ENCODE data around the gene CPN1.
A peak's percentile ranks its signal among the peaks of the same experiment; 100 is the strongest.

Gene CPN1

DNA sequence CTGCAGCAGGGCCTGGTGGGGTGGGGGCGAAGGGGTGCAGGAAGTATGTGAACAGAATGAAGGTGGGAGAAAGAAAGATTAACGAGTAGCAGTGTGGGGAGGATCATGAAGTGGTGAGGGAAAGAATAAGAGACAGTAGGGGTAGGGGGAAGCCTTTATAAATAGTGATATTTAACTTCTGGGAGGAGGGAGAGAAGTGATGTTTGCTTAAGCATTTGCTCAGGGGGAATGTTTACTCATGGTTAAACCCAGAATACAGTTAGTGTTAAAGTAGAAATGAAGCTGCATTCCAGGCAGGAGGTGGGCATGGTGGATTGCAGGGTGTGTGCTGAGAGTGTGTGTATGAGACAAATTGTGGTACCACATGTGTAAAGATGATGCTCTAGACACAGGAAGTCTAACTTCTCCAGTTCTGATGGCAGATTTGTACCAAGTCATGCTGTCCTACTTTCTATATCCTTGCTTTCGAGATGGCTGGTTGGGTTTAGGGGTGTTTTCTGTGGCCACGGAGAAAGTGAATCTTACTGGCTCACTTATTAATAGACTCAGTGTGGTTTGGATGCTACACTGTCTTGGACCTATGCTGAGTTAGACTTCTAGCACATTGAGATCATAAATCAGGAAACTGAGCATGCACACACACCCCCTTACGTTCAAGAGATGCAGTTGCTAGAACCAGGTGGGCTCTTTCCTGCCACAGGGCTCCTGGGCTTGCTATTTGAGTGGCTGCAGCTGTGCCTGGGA, 61.4 kb downstream of the CPN1 start:
- TF ChIP-seq TCF12 (IDR thresholded peaks at IDR 0.05; ENCODE audit: low read depth) (no peak), TAF1 (IDR thresholded peaks at IDR 0.05; ENCODE audit: low read depth) (no peak), CEBPB (IDR thresholded peaks at IDR 0.05) (no peak), TEAD4 (IDR thresholded peaks at IDR 0.05) (no peak), RAD21 (IDR thresholded peaks at IDR 0.05; ENCODE audit: low read depth) (no peak), NFIC (IDR thresholded peaks at IDR 0.05) (no peak), EP300 (IDR thresholded peaks at IDR 0.05; ENCODE audit: borderline replicate concordance) (no peak), FOXM1 (IDR thresholded peaks at IDR 0.05; ENCODE audit: borderline replicate concordance, low read depth) (no peak)

DNA sequence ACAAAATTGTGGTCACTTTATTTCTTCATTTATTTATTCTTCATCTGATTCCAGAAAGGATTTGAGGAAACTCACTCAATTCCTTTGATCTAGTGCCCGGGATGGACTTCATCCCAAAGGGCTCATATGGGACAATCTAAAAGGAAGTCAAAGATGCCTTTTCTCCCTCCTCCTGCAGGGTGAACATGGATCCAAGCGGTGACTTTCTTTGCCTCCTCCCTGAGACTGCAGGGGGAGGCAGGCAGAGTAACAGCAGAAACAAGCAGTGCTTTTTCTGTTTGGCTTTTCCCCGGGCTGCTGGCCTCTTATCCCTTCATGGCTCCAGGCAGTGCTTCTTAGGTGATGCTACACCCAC, 61.9 kb downstream of the CPN1 start:
- TF ChIP-seq EP300 (IDR thresholded peaks at IDR 0.05; ENCODE audit: borderline replicate concordance) = no peak
- TF ChIP-seq REST (IDR thresholded peaks at IDR 0.05; ENCODE audit: low read depth) = no peak
- no peak for TF ChIP-seq TAF1 (IDR thresholded peaks at IDR 0.05; ENCODE audit: low read depth)
- TF ChIP-seq CEBPB (IDR thresholded peaks at IDR 0.05) = no peak
- TF ChIP-seq CREB1 (IDR thresholded peaks at IDR 0.05; ENCODE audit: low read depth) = no peak

DNA sequence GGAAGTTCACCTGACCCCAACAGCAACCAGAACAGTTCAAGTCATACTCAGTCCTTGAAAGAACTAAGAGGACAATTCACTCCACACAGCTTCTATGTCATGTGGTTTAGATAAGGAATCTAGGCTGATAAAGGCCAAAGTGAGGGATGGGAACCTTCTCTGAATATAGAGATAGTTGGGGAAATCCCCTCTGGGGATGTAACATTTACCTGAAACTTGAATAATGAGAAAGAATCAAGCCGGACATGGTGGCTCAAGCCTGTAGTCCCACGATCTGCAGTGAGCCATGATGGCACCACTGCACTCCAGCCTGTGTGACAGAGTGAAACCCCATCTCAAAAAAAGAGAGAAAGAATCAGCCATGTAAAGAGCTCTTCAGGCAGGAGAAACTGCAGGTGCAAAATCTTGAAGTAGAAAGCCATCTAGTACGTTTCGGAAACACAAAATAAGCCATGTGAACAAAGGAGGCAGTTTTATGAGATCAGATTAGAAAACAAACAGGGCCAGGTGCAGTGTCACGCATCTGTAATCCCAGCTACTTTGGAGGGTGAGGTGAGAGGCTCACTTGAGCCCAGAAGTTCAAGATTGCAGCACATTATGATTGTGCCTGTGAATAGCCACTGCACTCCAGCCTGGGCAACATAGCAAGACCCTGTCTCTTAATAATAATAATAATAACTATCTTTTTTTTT, 67.5 kb downstream of the CPN1 start:
- TF ChIP-seq NFIC (IDR thresholded peaks at IDR 0.05) (no peak), YY1 (IDR thresholded peaks at IDR 0.05; ENCODE audit: low read depth) (no peak), RAD21 (IDR thresholded peaks at IDR 0.05; ENCODE audit: low read depth) (no peak), REST (IDR thresholded peaks at IDR 0.05; ENCODE audit: low read depth) (no peak), CEBPB (IDR thresholded peaks at IDR 0.05) (no peak), TAF1 (IDR thresholded peaks at IDR 0.05; ENCODE audit: low read depth) (no peak), EGR1 (IDR thresholded peaks at IDR 0.05) (no peak), FOXM1 (IDR thresholded peaks at IDR 0.05; ENCODE audit: borderline replicate concordance, low read depth) (no peak), EP300 (IDR thresholded peaks at IDR 0.05; ENCODE audit: borderline replicate concordance) (no peak), ZBTB7A (IDR thresholded peaks at IDR 0.05; ENCODE audit: low read depth) (no peak), TCF12 (IDR thresholded peaks at IDR 0.05; ENCODE audit: low read depth) (no peak), TEAD4 (IDR thresholded peaks at IDR 0.05) (no peak), CREB1 (IDR thresholded peaks at IDR 0.05; ENCODE audit: low read depth) (no peak)
- TF ChIP-seq, protein P1, sequence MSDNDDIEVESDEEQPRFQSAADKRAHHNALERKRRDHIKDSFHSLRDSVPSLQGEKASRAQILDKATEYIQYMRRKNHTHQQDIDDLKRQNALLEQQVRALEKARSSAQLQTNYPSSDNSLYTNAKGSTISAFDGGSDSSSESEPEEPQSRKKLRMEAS (IDR thresholded peaks at IDR 0.05) = no peak
- TF ChIP-seq, protein P2, sequence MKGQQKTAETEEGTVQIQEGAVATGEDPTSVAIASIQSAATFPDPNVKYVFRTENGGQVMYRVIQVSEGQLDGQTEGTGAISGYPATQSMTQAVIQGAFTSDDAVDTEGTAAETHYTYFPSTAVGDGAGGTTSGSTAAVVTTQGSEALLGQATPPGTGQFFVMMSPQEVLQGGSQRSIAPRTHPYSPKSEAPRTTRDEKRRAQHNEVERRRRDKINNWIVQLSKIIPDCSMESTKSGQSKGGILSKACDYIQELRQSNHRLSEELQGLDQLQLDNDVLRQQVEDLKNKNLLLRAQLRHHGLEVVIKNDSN (IDR thresholded peaks at IDR 0.05) = no peak

- TF ChIP-seq TAF1 (IDR thresholded peaks at IDR 0.05; ENCODE audit: low read depth) = no peak
Observed at GRCh38 chr10:100013621-100014020, 68.0 kb downstream of the CPN1 start.

DNA sequence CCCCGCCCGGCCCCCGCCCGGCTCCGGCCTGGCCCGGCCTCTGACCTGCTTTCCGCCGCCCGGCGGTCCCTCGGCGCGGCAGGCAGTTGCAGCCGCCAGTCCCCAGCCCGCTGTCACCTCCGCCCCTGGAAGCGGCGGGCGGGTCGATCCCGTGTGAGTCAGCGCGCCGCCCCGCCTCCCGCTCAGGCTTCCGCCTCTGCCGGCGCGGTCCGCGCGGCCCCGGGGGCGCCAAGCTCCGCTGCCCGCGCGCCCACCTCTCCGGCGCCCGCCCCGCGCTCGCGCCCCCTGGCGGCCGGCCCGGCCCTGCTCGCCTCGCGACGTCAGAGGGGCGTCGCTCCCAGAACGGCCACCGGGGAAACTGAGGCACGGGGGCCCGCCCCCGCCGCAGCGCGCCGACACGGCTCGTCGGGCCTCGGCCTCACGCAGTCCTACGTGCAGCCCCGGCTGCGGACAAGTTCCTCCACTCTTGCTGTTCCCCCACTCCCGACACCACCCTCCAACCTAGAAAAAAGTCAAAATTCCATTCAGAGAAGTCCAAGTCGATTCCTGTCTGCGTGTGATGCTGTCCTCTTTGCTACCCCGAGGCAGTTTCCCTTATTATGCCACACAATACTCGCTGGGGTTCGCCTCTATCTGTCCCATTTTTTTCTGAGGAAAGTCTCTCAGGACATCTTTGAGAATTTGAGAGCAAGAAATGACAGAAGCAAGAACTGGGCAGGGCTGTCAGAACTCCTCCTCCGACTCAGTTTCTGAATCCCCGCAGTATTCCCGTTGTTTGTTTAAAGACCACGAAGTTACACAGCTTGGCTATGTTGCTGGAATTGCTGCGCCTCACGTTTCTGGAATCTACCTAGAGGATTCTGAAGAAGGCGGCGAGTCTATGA, 71.6 kb downstream of the CPN1 start, which contains the start of gene DNMBP:
DNMBP (minus strand) TSS at position 155 of the 884 bp plus-strand sequence. CDS start 37,823 bp downstream, outside the sequence.
- TF ChIP-seq ZBTB7A (IDR thresholded peaks at IDR 0.05; ENCODE audit: low read depth) (0 out of 2 replicates have a peak, but pooled peaks have one; percentile 11), TEAD4 (IDR thresholded peaks at IDR 0.05) (no peak), TCF12 (IDR thresholded peaks at IDR 0.05; ENCODE audit: low read depth) (peak; percentile 27; the same call in 1 of the 2 replicates), TAF1 (IDR thresholded peaks at IDR 0.05; ENCODE audit: low read depth) (0 out of 2 replicates have a peak, but pooled peaks have one; percentile 50), EP300 (IDR thresholded peaks at IDR 0.05; ENCODE audit: borderline replicate concordance) (0 out of 2 replicates have a peak, but pooled peaks have one; percentile 12), RAD21 (IDR thresholded peaks at IDR 0.05; ENCODE audit: low read depth) (no peak; the same call in 1 of the 2 replicates)

DNA sequence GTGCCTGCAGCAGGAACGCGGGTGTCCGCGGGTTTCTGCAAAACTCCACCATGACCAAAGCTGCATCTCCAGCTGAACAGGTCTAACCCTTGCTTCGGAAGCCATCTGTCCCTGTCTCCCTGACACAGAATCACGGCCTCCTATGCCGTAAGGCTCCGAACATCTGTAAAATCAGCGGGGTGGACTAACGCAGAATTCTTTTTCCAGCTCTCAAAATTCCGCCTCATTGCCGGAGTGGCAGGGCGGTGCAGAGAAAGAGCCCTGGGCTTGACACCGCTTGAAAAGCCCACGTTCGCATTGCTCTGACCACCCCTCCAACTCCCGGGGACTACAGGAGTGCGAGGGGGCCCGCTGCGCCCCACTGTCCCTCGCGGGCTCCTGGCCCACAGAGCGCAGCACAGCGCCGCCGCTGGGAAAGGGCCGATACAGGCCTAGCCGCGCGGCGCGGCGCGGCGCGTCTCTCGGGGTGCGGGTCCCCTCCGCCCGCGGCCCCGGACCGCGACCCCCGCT, 72.3 kb downstream of the CPN1 start:
- no peak for TF ChIP-seq NFIC (IDR thresholded peaks at IDR 0.05)
- peak; percentile 17; the same call in 1 of the 2 replicates for TF ChIP-seq RAD21 (IDR thresholded peaks at IDR 0.05; ENCODE audit: low read depth)
- TF ChIP-seq, protein P2 (IDR thresholded peaks at IDR 0.05) = 0 out of 2 replicates have a peak, but pooled peaks have one; percentile 15

All from Ishikawa (cell line).